HG03432 (cell line): Measurements from ENCODE around the gene DHDDS.
A peak's percentile ranks its signal among the peaks of the same experiment; 100 is the strongest.
"Not testable (repeated sequence)": the region's sequence is repeated elsewhere in the genome, so short reads cannot be mapped to it uniquely, and the experiment has no call there.

Experiments used
- ATAC-seq: cut with Tn5 transposase; IDR thresholded peaks from one replicate; pipeline ENCODE4 v1.9.1; 2021; ENCODE audit warnings: mild to moderate bottlenecking, moderate library complexity; ENCODE audit not compliant: unreplicated experiment

Gene DHDDS

GRCh38 chr1:26431979-26432695 lies at the start of gene DHDDS:
TSS of gene DHDDS (plus strand) at chr1:26432321. CDS start at chr1:26432946, 625 bp downstream.
- peak; percentile 91 for ATAC-seq

GRCh38 chr1:26384076-26384475 lies 48.0 kb upstream of the DHDDS start:
- no peak for ATAC-seq

GRCh38 chr1:26385063-26385462 lies 47.1 kb upstream of the DHDDS start:
- ATAC-seq, result not testable (repeated sequence)

DNA sequence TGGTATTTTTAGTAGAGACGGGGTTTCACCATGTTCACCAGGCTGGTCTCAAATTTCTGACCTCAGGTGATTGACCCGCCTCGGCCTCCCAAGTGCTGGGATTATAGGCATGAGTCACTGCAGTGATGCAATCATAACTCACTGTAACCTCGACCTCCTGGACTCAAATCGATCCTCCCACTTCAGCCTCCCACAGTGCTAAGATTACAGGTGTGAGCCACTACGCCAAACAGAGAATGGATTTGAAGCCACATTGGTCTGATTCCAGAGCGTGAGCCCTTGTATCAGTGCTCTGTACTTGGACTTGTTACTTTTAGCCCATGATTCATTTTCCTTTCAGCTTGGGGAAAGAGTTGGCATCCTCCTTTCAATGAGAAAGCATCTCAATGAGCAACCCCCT lies 44.7 kb upstream of the DHDDS start:
- ATAC-seq, result no peak

DNA sequence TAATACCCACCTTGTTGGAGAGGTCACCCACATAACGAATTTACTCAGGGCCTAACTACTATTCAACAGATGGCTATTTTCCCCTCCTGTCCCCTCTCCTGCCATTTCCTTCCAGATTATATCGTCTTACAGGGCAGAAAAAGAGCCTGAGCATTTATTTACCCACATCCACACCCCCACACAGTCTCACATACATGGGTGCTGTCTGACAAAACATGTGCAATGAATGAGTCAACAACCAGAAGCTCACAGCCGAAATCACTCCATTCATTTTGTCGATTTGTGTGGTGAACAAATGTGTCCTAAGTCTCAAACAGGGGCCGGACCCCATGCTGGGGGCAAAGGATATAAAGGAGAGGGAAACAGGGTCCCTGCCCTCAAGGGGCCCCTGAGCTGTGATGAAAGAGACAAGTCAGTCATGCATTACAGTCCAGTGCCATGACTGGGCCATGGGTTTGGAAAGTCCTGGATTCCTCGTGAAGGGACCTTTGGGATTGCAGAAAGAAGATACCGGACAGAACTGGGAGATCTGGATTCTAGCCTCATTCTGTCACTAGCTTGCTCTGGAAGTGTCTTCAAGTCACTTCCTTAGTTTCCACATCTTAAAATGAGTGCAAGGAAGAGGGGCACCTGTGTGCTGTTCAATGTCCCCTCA lies 43.2 kb upstream of the DHDDS start:
- ATAC-seq, result no peak

- no peak for ATAC-seq
Observed at GRCh38 chr1:26389604-26390247, 42.4 kb upstream of the DHDDS start.

GRCh38 chr1:26391450-26391849 lies 40.7 kb upstream of the DHDDS start:
- no peak for ATAC-seq

- no peak for ATAC-seq
Observed at GRCh38 chr1:26395754-26396153, 36.4 kb upstream of the DHDDS start.

- ATAC-seq, result no peak
Observed at GRCh38 chr1:26399034-26399433, 33.1 kb upstream of the DHDDS start.

GRCh38 chr1:26401891-26402290 lies 30.2 kb upstream of the DHDDS start:
- no peak for ATAC-seq

- ATAC-seq, result no peak
Observed at GRCh38 chr1:26403656-26404055, 28.5 kb upstream of the DHDDS start.

GRCh38 chr1:26404641-26405040 lies 27.5 kb upstream of the DHDDS start:
- ATAC-seq, result no peak

DNA sequence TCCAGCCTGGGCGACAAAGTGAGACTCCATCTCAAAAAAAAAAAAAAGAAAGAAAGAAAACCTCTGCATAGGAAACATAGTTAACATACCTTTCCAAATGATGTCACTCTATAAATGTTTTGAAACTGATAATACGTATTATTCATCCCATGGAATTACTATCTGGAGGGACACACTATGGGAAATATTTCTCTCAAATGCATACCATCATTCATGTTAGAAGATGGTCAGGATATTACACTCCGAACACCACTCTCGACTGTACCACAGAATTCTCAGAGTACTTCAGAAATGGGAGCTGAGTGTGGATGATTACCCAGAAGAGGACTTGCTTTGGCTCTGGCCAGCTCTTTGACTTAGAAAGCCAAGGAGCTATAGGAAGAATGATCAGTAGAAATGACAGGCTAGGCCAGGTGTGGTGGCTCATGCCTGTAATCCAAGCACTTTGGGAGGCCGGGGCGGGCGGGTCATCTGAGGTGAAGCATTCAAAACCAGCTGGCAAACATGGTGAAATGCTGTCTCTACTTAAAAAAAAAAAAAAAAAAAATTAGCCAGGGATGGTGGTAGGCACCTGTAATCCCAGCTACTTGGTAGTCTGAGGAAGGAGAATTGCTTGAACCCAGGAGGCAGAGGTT lies 26.7 kb upstream of the DHDDS start:
- ATAC-seq, result no peak

DNA sequence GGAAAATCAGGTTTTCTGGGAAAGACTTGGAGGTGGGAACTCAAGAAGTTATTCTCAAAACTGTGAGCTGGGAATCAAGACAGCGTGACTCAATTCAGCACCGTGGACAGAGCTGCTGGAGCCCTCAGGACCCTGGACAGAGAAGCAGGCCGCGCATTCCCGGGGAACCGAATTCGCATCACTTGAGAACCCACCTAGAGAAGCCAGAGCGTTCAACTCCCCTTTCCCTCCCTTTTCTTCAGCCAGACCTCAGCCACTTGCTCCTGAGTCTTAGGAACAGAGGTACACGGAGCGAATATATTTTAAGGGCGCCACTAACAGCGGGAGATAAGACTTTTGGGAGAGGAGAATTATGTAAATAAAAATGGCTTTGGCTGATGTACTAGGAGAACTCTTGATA lies 23.5 kb upstream of the DHDDS start:
- no peak for ATAC-seq

DNA sequence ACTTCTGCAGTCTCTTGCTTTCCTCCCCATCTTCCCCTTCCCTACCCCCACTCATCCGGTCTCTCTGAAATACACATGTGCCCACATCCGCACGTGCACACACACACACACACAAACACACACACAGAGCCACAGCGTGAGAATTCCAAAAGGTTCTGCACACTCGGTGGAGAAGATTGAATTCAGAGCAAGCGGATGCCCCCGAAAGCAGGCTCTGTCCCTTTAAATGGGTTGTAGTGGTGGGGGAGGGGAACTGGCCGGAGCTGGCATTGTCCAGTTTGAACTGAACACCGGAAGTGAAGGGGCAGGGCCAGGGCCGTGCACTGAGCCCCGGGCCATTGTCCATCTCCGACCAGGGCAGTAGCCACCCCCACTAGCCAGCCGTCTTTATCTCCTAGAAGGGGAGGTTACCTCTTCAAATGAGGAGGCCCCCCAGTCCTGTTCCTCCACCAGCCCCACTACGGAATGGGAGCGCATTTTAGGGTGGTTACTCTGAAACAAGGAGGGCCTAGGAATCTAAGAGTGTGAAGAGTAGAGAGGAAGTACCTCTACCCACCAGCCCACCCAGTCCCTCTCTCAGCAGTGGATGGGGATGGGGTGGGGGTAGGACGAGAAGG lies 22.8 kb upstream of the DHDDS start:
- no peak for ATAC-seq

- no peak for ATAC-seq
Observed at GRCh38 chr1:26410706-26411623, 21.2 kb upstream of the DHDDS start, which contains the start of gene LIN28A. TSS of gene LIN28A (plus strand) at chr1:26410817. CDS start at chr1:26410892, 75 bp downstream.

- no peak for ATAC-seq
Observed at GRCh38 chr1:26411624-26412074, 20.5 kb upstream of the DHDDS start.

DNA sequence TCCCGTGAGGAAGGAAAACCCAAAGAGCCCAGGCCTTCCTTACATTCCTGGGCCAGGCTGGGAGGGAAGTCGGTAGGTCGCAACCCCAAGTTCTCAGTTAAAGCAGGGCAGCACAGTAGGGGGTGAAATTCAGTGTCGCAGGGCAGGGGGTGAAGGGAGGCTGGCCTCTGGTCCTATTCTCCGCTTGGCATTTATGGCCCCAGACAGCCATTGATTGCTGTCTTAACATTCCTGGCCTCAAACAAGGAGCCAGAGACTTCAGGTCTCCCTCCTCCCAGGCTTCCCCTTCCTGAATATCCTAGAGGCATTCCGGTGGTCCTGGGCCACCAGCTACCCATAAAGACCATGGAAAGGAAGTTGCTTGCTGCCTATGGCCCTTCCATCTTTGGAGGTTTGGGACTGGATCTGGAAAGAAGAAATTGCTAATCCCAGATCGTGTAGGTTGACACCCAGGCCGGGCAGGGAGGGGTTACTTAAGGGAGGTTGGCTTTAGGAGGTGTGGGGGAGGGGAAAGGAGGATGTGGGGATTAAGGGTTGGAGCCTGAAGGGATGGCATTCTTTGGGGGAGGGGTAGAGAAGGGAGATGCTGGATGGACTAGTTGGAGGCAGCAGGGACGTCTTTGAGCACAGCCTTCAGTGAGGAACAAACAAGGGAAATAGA lies 19.8 kb upstream of the DHDDS start:
- ATAC-seq, result no peak

- no peak for ATAC-seq
Observed at GRCh38 chr1:26413031-26413430, 19.1 kb upstream of the DHDDS start.
